ENCODE data around the gene NTM. TPM values are rescaled to one million over a fixed set of nuclear protein-coding genes. Genes with fewer than 3 reads are reported as not detected.

NTM gene
- polyA plus RNA-seq, 1 donor from 2014 or later, result 39.4 TPM

GRCh38 chr11:132289590-132290256, 919.3 kb downstream of the NTM start:
- H3K27me3 ChIP-seq (ENCODE audit: insufficient read depth, low read depth, low read length), result no peaks in the 10 kb centered on the region
- H3K9me2 ChIP-seq (ENCODE audit: insufficient read depth, low read length), result no peaks in the 10 kb centered on the region
- no peaks in the 10 kb centered on the region for H3K36me3 ChIP-seq (ENCODE audit: insufficient read depth, low read length)
- H3F3A ChIP-seq (ENCODE audit: insufficient read depth, low read length, poor library complexity, severe bottlenecking), result no peaks in the 10 kb centered on the region
- no peaks in the 10 kb centered on the region for H3K9me3 ChIP-seq (ENCODE audit: low read length)
- H3K79me2 ChIP-seq (replicated peaks; ENCODE audit: insufficient read depth, low read length), result no peaks in the 10 kb centered on the region
- H4K20me1 ChIP-seq (ENCODE audit: insufficient read depth), result no peaks in the 10 kb centered on the region
- H3K9ac ChIP-seq (ENCODE audit: low read length), result no peak overlapping the region
- no peak overlapping the region for H3K4me2 ChIP-seq (ENCODE audit: low read length)
- H3K4me3 ChIP-seq (ENCODE audit: low read length), result no peak overlapping the region
- H2AFZ ChIP-seq (ENCODE audit: low read depth, low read length), result no peak overlapping the region
- no peak overlapping the region for H3K27ac ChIP-seq (ENCODE audit: low read length)
- TF ChIP-seq POLR2AphosphoS5 (IDR thresholded peaks at IDR 0.05) (no peak), REST (IDR thresholded peaks at IDR 0.05; ENCODE audit: borderline replicate concordance) (no peak), CTCF (IDR thresholded peaks at IDR 0.05; ENCODE audit: poor library complexity, severe bottlenecking) (no peak), RAD21 (conservative IDR thresholded peaks at IDR 0.05) (no peak), EP300 (conservative IDR thresholded peaks at IDR 0.05; ENCODE audit: poor library complexity, severe bottlenecking) (no peak)

- no peaks in the 10 kb centered on the region for H4K20me1 ChIP-seq (ENCODE audit: insufficient read depth)
- no peak for TF ChIP-seq CTCF (IDR thresholded peaks at IDR 0.05; ENCODE audit: poor library complexity, severe bottlenecking)
- no peak overlapping the region for H3K27ac ChIP-seq (ENCODE audit: low read length)
- no peaks in the 10 kb centered on the region for H3K9me3 ChIP-seq (ENCODE audit: low read length)
- H3K27me3 ChIP-seq (ENCODE audit: insufficient read depth, low read depth, low read length), result no peaks in the 10 kb centered on the region
- H3K36me3 ChIP-seq (ENCODE audit: insufficient read depth, low read length), result no peaks in the 10 kb centered on the region
- no peaks in the 10 kb centered on the region for H3K9me2 ChIP-seq (ENCODE audit: insufficient read depth, low read length)
- H3K4me3 ChIP-seq (ENCODE audit: low read length), result no peak overlapping the region
- no peak overlapping the region for H3K9ac ChIP-seq (ENCODE audit: low read length)
- no peak overlapping the region for H3K4me2 ChIP-seq (ENCODE audit: low read length)
- H2AFZ ChIP-seq (ENCODE audit: low read depth, low read length), result no peak overlapping the region
- no peaks in the 10 kb centered on the region for H3F3A ChIP-seq (ENCODE audit: insufficient read depth, low read length, poor library complexity, severe bottlenecking)
- H3K79me2 ChIP-seq (replicated peaks; ENCODE audit: insufficient read depth, low read length), result no peaks in the 10 kb centered on the region
Observed at GRCh38 chr11:132293586-132293985, 923.2 kb downstream of the NTM start.

All from neural cell (in vitro differentiated cells).